ENCODE data around the gene FEZ2.

DNA sequence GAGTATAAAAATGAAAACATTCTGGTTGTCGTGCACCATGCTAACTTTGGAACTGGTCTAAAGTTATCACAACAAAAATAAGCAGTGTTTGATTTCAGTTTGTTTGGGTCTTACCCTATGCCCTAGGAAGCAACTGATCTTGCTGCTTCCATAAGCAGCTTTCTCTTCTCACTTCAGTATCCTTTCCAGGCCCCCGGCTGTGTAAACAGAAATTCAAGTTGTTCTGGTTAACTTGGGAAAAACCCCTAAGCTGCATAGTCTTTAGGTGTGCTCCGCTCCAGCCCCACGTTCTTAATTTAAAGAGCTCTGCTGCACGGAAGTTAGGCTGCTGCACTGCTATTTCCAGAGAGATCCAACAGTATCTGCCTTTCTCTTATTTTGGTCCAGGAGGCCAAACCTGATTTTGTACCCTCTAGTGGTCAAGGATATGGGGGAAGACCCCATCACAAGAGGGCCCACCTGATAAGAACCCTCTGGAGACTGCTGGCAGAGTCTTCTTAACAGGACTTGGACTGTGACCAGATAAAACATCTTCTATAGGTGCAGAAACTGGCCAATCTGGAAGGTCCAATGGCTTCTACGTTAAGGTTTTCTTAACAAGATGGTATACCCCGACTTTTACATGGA is 69.1 kb downstream of the FEZ2 start:
- no peak for TF ChIP-seq POLR2AphosphoS5 (IDR thresholded peaks at IDR 0.05)
- TF ChIP-seq, protein P1, sequence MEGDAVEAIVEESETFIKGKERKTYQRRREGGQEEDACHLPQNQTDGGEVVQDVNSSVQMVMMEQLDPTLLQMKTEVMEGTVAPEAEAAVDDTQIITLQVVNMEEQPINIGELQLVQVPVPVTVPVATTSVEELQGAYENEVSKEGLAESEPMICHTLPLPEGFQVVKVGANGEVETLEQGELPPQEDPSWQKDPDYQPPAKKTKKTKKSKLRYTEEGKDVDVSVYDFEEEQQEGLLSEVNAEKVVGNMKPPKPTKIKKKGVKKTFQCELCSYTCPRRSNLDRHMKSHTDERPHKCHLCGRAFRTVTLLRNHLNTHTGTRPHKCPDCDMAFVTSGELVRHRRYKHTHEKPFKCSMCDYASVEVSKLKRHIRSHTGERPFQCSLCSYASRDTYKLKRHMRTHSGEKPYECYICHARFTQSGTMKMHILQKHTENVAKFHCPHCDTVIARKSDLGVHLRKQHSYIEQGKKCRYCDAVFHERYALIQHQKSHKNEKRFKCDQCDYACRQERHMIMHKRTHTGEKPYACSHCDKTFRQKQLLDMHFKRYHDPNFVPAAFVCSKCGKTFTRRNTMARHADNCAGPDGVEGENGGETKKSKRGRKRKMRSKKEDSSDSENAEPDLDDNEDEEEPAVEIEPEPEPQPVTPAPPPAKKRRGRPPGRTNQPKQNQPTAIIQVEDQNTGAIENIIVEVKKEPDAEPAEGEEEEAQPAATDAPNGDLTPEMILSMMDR (IDR thresholded peaks at IDR 0.05): no peak

All from transverse colon (tissue), 4 donors.